Spleen (tissue), 3 donors: ENCODE results near the gene FBXW8.

Source experiments
- POLR2A ChIP-seq, 3 donors: fragments of 450-650 bp; IDR thresholded peaks; one replicate each; pipeline ENCODE4 v1.5.1; 2017; ENCODE audit warnings: antibody characterized with exemption in 3 of 3, mild to moderate bottlenecking in 1 of 3
- POLR2AphosphoS5 ChIP-seq, 3 donors: sonication (generic); formaldehyde crosslinking; IDR thresholded peaks; one replicate each; pipeline ENCODE4 v1.5.1; 2017; ENCODE audit warnings: antibody characterized with exemption in 3 of 3

- TF ChIP-seq POLR2AphosphoS5 (IDR thresholded peaks at IDR 0.05) (no peak), POLR2A (IDR thresholded peaks at IDR 0.05) (no peak)
Observed at GRCh38 chr12:116880817-116881324, 29.9 kb upstream of the FBXW8 start.
